ENCODE data around the gene EDA2R.

- TF ChIP-seq CTCF (IDR thresholded peaks at IDR 0.05; ENCODE audit: low read depth, low read length): no peak
- no peak for TF ChIP-seq EZH2phosphoT487 (IDR thresholded peaks at IDR 0.05; ENCODE audit: low read depth)
Measured at GRCh38 chrX:66634272-66634671, 4.6 kb downstream of the EDA2R start.
